AG04449 (cell line): ENCODE results near the gene SDK2.

Source experiments
- CTCF ChIA-PET: fragments of 350-600 bp; formaldehyde crosslinking; extraction: SDS; loops from one replicate; lab custom pipeline; 2021; ENCODE audit warnings: antibody characterized with exemption; lab: Yijun Ruan, JAX
- POLR2A ChIA-PET: fragments of 400-600, 350-600 bp; formaldehyde crosslinking; extraction: SDS; loops from one replicate; lab custom pipeline; 2020; ENCODE audit warnings: antibody characterized with exemption, inconsistent platforms; lab: Yijun Ruan, JAX
- DNase-seq: peaks from one replicate; pipeline ENCODE4 v3.0.0-alpha.2; 2010; ENCODE audit warnings: low read depth, low spot score
- H3K4me3 ChIP-seq: 2 replicates; pipeline ENCODE4 v1.5.1; 2011; ENCODE audit warnings: low read depth, mild to moderate bottlenecking, control low read depth, low read length
- TF ChIP-seq, protein P1 (sequence below): IDR thresholded peaks from one replicate; pipeline ENCODE4 v1.5.1; 2011; ENCODE audit warnings: mild to moderate bottlenecking, moderate library complexity, low read length, control low read depth, inconsistent platforms; ENCODE audit not compliant: insufficient read depth; ENCODE audit errors: missing control alignments

Gene SDK2

GRCh38 chr17:73648974-73649373, 4.7 kb upstream of the SDK2 start:
- ChIA-PET CTCF (no interaction called here), POLR2A (no interaction called here)
- TF ChIP-seq, protein P1, sequence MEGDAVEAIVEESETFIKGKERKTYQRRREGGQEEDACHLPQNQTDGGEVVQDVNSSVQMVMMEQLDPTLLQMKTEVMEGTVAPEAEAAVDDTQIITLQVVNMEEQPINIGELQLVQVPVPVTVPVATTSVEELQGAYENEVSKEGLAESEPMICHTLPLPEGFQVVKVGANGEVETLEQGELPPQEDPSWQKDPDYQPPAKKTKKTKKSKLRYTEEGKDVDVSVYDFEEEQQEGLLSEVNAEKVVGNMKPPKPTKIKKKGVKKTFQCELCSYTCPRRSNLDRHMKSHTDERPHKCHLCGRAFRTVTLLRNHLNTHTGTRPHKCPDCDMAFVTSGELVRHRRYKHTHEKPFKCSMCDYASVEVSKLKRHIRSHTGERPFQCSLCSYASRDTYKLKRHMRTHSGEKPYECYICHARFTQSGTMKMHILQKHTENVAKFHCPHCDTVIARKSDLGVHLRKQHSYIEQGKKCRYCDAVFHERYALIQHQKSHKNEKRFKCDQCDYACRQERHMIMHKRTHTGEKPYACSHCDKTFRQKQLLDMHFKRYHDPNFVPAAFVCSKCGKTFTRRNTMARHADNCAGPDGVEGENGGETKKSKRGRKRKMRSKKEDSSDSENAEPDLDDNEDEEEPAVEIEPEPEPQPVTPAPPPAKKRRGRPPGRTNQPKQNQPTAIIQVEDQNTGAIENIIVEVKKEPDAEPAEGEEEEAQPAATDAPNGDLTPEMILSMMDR: no peak
- no peak for DNase-seq
- no peak overlapping the region for H3K4me3 ChIP-seq

DNA sequence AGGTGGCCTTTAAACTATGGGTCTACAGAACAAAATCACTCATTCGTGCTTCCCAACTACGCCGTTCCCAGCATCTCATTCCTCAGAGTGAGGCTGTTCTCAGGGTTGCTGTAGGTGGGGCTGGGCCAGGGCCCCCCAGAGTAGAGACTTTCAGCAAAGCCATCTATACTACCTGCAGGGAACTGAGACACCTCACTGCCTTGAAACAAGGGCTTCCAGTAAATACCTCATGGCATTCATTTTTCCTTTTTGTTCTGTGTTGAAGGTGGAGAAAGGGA, 4.2 kb upstream of the SDK2 start:
- ChIA-PET CTCF (no interaction called here), POLR2A (no interaction called here)
- TF ChIP-seq, protein P1: no peak
- DNase-seq: no peak
- H3K4me3 ChIP-seq: no peak overlapping the region

DNA sequence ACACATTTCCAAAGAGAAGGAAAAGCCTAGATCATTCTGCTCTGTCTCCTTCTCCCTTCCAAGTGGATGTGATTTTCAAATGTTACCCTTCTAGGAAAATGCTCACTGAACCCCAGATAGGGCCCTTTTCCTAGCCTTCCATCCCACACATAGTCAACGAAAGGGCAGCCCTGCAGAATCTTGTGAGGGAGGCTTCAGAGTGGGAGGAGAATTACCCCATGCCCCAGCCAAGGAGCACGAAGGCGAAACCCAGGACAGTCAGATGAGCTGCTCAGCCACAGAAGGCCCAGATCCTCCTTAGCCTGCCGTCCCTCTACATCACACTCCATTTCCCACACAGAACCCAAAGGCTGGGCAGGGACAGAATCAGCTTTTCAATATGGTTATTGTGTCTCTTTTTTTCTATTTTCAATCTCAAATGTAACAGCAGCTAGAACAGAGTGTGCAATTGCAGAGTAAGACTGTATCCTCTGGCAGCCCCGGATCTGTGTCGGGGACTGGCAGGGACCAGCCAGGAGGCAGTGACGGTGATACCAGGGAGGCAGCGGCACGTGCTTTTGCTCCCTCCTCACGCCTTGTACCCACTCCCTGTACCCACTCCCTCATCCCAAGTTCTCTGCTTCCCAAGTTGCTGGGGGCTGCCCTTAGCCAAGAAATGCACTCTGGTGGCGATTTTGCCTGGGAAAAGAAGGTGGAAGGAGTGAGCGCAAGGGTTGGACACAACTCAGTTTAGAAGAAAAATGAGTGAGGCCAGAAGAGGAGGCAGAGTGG, 3.7 kb upstream of the SDK2 start:
- no peak for DNase-seq
- H3K4me3 ChIP-seq: no peak overlapping the region
- CTCF ChIA-PET: no interaction called here
- POLR2A ChIA-PET: no interaction called here
- TF ChIP-seq, protein P1: no peak

DNA sequence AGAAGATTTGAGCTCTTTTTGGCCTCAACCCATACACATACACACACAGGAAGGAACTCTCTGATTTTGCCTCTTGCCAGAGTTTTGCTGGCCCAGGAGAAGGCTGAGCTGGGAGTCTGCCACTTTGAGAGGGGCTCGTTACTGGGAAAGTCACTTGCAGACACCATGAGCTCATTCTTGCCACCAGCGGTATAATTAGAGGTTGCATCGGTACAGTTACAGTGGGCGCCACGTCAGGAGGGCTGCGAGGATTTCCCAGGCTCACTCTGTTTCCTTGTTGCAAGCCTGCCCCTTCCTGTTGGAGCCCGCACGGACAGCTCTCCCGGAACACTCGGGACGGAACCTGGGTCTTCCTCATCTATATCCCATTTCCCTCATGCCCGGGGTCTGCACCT, 3.1 kb upstream of the SDK2 start:
- no peak for DNase-seq
- CTCF ChIA-PET: interaction anchor here (1.4 kb wide), 1 partner anchor 9 kb away, joined by 4 read pairs; no protein-coding TSS in a partner anchor
- no peak overlapping the region for H3K4me3 ChIP-seq
- TF ChIP-seq, protein P1: no peak
- POLR2A ChIA-PET: no interaction called here

- DNase-seq: no peak
- TF ChIP-seq, protein P1: no peak
- H3K4me3 ChIP-seq: no peak overlapping the region
- CTCF ChIA-PET: interaction anchor here (1.4 kb wide), 1 partner anchor 10 kb away, joined by 4 read pairs; no protein-coding TSS in a partner anchor
- POLR2A ChIA-PET: no interaction called here
Measured at GRCh38 chr17:73646409-73647300, 2.4 kb upstream of the SDK2 start.
